ENCODE measurements around the gene NYAP2.

DNA sequence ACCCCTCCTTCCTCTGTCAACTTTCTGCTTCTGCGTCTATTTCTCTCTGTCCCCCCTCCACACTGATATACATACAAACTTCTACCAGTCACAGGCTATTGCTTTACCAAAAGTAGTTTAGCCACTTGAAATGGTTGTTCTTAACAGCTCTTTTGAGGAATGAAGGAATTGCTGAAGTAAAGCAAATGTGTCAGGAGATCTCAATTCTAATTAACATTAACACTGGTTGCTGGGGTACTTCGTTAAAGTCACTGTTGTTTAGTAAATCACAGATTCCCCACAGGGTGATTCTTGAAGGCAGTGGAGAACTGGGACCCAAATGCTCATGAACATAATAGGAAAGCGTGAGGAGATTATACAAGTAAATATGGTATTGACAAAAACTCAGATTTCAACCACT is 232.8 kb downstream of the NYAP2 start:
- TF ChIP-seq, protein P1, sequence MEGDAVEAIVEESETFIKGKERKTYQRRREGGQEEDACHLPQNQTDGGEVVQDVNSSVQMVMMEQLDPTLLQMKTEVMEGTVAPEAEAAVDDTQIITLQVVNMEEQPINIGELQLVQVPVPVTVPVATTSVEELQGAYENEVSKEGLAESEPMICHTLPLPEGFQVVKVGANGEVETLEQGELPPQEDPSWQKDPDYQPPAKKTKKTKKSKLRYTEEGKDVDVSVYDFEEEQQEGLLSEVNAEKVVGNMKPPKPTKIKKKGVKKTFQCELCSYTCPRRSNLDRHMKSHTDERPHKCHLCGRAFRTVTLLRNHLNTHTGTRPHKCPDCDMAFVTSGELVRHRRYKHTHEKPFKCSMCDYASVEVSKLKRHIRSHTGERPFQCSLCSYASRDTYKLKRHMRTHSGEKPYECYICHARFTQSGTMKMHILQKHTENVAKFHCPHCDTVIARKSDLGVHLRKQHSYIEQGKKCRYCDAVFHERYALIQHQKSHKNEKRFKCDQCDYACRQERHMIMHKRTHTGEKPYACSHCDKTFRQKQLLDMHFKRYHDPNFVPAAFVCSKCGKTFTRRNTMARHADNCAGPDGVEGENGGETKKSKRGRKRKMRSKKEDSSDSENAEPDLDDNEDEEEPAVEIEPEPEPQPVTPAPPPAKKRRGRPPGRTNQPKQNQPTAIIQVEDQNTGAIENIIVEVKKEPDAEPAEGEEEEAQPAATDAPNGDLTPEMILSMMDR (conservative IDR thresholded peaks at IDR 0.05; ENCODE audit: low read length) = no peak
- TF ChIP-seq EZH2phosphoT487 (IDR thresholded peaks at IDR 0.05; ENCODE audit: borderline replicate concordance) = no peak
